ENCODE data around the gene GVQW3.

GRCh38 chr11:76379807-76380158 is 1.3 kb upstream of the GVQW3 start:
- TF ChIP-seq TCF7L2 (IDR thresholded peaks at IDR 0.05; ENCODE audit: borderline replicate concordance, extremely low read depth, insufficient read depth, insufficient read length) (no peak), YY1 (IDR thresholded peaks at IDR 0.05; ENCODE audit: extremely low read depth, insufficient replicate concordance, low read depth, low read length) (no peak)

All from HCT116 (cell line).